Stomach smooth muscle (tissue), 2 donors: ENCODE results near the gene ELAC2.

ENCODE experiments used
- H3K27ac ChIP-seq: one replicate; pipeline ENCODE4 v1.7.0; 2013; ENCODE audit warnings: mild to moderate bottlenecking, low read length, inconsistent platforms
- H3K27me3 ChIP-seq, 2 donors: one replicate each; pipeline ENCODE4 v1.7.0; 2013; ENCODE audit warnings: low read length in 2 of 2; ENCODE audit not compliant: insufficient read depth in 2 of 2, control insufficient read depth in 1 of 2
- H3K36me3 ChIP-seq, 2 donors: one replicate each; pipeline ENCODE4 v1.7.0; 2013; ENCODE audit warnings: low read length in 2 of 2; ENCODE audit not compliant: control insufficient read depth in 2 of 2, insufficient read depth in 2 of 2
- H3K4me1 ChIP-seq: one replicate; pipeline ENCODE4 v1.7.0; 2013; ENCODE audit warnings: low read length; ENCODE audit not compliant: control insufficient read depth, insufficient read depth
- H3K4me3 ChIP-seq, 2 donors: one replicate each; pipeline ENCODE4 v1.7.0; 2013; ENCODE audit warnings: low read length in 2 of 2
- H3K9ac ChIP-seq, 2 donors: one replicate each; pipeline ENCODE4 v1.7.0; 2013; ENCODE audit warnings: low read length in 2 of 2, mild to moderate bottlenecking in 1 of 2
- H3K9me3 ChIP-seq, 2 donors: one replicate each; pipeline ENCODE4 v1.7.0; 2013; ENCODE audit warnings: low read length in 2 of 2; ENCODE audit not compliant: control insufficient read depth in 2 of 2
- donor health status: healthy.
- donor health status: Pancreatic carcinoma.

ELAC2 gene

DNA sequence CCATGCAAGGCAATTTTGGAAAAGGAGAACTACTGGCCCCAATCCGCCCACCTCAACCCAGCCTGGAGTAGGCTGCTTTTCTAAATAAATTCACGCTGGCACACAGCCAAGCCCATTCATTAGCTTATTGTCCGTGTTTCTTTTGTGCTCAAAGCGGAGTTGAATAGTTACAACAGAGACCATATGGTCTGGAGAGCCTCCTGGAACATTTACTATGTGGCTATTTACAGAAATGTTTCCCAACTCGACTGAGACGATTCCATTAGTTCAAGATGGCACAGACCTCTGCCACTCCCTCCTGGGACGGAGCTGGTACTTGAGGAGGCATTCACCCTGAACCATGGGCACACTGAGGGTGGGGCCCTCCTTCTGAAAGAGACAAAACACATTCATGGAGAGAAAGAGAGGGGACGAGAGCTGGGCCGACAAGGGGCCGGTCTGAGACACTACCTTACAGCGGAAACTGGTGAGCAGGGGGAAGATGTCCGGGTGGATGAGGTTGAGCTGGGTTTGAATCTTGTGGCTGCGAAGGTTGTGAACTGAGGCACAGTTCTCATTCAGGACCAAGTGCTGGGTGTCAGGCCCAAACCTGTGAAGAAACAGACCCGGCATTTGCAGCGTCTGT, 15.7 kb downstream of the ELAC2 start:
- H3K9ac ChIP-seq, result no peak overlapping the region
- no peak overlapping the region for H3K4me3 ChIP-seq
- no peaks in the 10 kb centered on the region for H3K27me3 ChIP-seq
- no peaks in the 10 kb centered on the region for H3K9me3 ChIP-seq
- peaks cover 64 to 70% of the 10 kb centered on the region in 2 donors for H3K36me3 ChIP-seq
- H3K4me1 ChIP-seq, result peaks cover 4% of the 10 kb centered on the region
- no peak overlapping the region for H3K27ac ChIP-seq

DNA sequence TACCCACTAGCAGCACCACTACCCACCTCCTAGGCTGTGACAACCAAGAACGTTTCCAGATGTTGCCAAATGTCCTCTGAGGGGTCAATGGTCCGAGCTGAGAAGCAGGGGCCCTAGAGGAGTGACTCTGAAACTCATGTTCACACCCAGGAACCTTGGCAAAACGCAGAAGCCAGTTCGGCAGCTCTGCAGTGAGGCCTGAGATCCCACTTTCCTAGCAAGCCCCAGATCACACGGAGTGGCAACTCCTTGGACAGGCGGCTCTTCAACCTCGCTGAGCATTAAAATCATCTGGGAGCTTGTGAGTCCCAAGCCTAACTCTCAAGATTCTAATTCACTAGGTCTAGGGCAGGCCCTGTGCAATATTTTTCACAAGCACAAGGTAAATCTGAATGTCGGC, 17.3 kb downstream of the ELAC2 start:
- Histone ChIP-seq H3K9ac (no peak overlapping the region), H3K27ac (no peak overlapping the region), H3K36me3 (peaks cover 76 to 82% of the 10 kb centered on the region in 2 donors), H3K27me3 (no peaks in the 10 kb centered on the region), H3K4me1 (peaks cover 4% of the 10 kb centered on the region), H3K9me3 (no peaks in the 10 kb centered on the region), H3K4me3 (no peak overlapping the region)

DNA sequence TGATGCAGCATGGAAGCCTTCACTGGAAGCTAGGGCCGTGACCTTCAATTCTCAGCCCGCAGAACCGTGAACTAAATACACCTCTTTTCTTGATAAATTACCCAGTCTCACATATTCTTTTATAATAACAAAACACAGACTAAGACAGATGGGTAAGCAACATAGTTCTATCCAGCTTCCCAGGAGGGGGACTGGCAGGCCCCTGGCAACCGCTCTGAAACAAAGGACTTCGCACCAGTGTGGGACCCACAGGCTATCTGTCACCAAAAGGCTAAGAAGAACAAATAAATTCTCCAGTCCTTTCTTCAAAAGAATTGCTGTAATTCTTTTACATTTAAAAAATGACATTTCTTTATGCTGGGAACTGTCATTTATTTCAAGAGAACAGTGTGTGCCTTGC, 19.0 kb downstream of the ELAC2 start:
- Histone ChIP-seq H3K36me3 (peaks cover 78 to 83% of the 10 kb centered on the region in 2 donors), H3K27me3 (no peaks in the 10 kb centered on the region), H3K27ac (no peak overlapping the region), H3K9ac (no peak overlapping the region), H3K4me1 (peaks cover 4% of the 10 kb centered on the region), H3K4me3 (no peak overlapping the region), H3K9me3 (no peaks in the 10 kb centered on the region)

DNA sequence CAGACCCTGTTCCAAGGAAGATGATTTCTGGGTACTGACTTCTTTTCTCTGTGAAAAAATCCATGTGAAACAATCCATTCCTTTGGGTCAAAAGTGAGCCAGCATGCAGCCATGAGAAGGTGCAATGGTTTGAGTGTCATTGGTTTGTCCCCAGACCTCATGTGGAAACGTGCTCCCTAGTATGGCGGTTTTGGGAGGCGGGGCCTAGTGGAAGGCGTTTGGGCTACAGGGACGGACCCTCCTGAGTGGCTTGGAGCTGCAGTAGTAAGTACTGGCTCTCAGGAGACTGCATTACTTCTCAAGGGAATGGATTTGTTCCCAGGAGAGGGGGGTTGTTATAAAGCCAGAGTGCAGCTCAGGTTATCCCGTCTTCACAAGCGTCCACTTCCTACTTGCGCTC, 19.4 kb downstream of the ELAC2 start:
- no peaks in the 10 kb centered on the region for H3K9me3 ChIP-seq
- no peak overlapping the region for H3K9ac ChIP-seq
- H3K4me3 ChIP-seq, result no peak overlapping the region
- no peak overlapping the region for H3K27ac ChIP-seq
- H3K36me3 ChIP-seq, result peaks cover 78 to 83% of the 10 kb centered on the region in 2 donors
- H3K4me1 ChIP-seq, result peaks cover 4% of the 10 kb centered on the region
- no peaks in the 10 kb centered on the region for H3K27me3 ChIP-seq

DNA sequence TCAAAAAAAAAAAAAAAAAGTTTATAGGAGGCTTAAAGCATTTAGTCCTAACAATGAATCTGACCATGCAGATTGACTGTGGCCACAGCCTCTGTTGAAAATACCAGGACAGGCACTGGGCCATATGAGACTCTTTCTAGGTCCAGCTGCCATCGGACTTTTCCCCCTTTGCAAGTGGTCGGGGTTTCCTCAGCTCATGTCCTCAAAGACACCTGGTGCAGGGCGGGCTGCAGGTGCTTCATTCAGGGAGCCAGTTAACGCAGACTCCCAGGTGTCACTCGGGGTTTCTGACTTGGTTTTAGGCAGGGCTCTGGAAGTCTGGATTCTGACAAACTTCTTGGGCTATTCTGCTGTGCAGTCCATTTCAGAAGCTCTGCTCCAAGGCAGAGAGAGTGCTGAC, 20.9 kb downstream of the ELAC2 start:
- no peaks in the 10 kb centered on the region for H3K9me3 ChIP-seq
- peaks cover 84 to 89% of the 10 kb centered on the region in 2 donors for H3K36me3 ChIP-seq
- H3K4me3 ChIP-seq, result no peak overlapping the region
- no peaks in the 10 kb centered on the region for H3K27me3 ChIP-seq
- no peak overlapping the region for H3K27ac ChIP-seq
- H3K4me1 ChIP-seq, result no peaks in the 10 kb centered on the region
- H3K9ac ChIP-seq, result no peak overlapping the region

DNA sequence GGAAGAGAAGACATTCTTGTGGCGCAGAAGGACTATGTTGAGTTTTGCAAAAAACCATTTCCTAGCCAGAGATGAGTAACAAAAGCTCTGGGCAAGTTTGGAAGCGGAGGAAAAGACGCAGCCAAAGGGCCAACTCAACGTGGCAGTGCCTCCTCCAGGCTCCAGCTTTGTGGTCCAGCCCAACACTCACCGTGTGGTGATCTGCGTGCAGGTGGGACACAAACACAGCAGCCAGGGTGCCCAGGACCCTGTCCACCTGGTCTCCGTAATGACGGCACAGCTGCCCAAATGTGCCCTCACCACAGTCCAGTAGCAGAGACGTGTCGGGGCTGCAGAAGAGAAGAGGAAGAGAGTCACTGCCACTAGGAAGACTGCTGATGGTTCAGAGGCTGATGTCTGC, 21.5 kb downstream of the ELAC2 start:
- H3K27me3 ChIP-seq, result no peaks in the 10 kb centered on the region

DNA sequence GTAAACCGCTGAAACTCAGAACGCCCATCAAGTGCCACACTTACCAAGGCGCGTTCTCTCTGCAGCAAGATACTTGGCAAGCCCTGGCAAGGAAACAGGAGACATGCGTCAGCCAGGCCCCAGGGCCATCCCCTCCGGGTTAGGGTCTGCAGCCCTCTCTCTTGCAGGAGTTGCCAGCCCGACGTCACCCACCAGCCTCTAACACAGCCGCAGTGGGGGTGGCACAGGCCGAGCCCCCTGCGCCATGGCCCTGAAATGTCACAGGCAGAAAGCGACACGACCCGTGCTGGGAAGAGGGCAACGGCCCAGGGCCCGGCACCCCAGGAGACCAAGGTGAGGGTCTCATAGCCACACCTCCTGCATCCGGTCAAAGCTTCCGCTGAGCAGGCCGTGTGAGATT, 21.9 kb downstream of the ELAC2 start:
- H3K9ac ChIP-seq, result no peak overlapping the region

More for the DNA sequence above, 21.5 kb downstream of the ELAC2 start:
- no peak overlapping the region for H3K9ac ChIP-seq
- no peaks in the 10 kb centered on the region for H3K4me1 ChIP-seq
- H3K4me3 ChIP-seq, result no peak overlapping the region
- H3K36me3 ChIP-seq, result peaks cover 86 to 93% of the 10 kb centered on the region in 2 donors
- no peaks in the 10 kb centered on the region for H3K9me3 ChIP-seq
- no peak overlapping the region for H3K27ac ChIP-seq

DNA sequence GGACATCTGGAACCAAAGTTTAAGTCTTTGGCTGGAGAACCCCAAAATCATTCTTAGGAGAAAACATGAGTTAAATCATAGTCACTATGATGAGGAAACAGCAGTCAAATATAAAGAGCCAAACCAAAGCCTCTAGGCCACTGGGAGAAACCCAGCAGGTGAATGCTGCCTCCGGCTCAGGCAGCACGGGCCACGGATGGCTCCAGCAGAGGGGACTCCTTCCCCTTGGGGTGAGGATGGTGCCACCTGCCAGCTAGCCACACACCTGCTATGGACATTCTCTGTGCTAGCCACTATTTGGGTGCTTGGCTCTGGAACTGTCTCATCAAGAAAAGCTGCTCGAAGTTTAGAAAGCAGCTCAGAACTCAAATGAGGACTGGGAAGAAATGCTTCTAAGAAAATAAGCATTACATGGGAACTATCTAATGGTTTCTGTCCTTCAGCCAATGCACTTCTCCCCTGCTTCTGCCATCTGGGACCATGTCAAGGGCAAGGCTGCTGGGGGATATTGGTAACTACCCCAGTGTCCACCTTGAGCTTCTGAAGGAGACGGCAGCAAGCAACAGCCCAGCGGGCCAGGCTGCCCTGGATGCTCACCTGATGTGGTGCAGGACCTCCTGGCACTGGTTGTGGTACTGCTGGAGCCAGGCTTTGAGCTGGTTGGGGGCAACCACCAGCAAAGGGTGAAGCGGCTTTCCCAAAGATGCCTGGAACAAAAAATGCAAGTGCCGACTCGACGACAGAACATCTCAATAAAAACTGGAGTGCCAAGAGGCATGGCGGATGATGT, 22.5 kb downstream of the ELAC2 start:
- no peak overlapping the region for H3K4me3 ChIP-seq
- H3K9me3 ChIP-seq, result no peaks in the 10 kb centered on the region
- H3K27me3 ChIP-seq, result no peaks in the 10 kb centered on the region
- no peak overlapping the region for H3K27ac ChIP-seq
- H3K36me3 ChIP-seq, result peaks cover 82 to 92% of the 10 kb centered on the region in 2 donors
- no peaks in the 10 kb centered on the region for H3K4me1 ChIP-seq
- H3K9ac ChIP-seq, result no peak overlapping the region

More for the DNA sequence above, 21.9 kb downstream of the ELAC2 start:
- H3K27ac ChIP-seq, result no peak overlapping the region
- no peaks in the 10 kb centered on the region for H3K4me1 ChIP-seq
- H3K9me3 ChIP-seq, result no peaks in the 10 kb centered on the region
- H3K36me3 ChIP-seq, result peaks cover 86 to 94% of the 10 kb centered on the region in 2 donors
- H3K4me3 ChIP-seq, result no peak overlapping the region
- no peaks in the 10 kb centered on the region for H3K27me3 ChIP-seq

DNA sequence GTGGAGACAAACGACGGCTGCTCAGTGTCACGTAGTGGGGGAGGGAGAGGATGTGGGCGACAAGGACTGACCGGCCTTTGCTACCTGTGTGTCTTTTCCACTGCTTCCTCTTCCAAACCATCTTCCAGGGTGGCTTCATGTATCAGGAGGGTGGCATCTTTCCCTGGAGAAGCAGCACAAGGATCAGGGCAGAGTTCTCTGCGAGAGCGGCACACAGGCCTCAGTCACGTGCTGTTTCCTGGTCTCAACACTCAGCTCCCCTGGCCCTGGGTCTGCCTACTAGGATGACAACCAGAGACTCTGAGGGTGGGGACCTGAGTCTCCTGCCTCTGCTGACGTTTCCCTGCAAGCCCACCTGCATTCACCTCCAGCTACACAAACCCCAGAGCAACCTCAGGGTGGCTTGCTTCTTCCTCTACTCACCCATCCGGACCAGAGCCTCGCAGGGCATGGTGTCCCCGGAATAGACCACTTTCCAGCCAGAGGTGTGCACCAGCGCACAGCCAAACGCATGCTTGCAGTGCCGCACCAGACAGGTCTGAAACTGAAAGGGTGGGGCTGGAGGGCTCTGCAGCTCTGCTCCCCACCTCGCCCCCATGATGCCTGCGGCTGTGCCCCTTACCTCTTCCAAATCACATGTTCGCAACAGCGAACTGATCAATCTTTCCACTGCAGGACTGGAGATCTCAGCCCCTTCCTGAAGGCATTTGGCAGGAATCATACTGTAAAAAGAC, 23.3 kb downstream of the ELAC2 start:
- H3K4me1 ChIP-seq, result no peaks in the 10 kb centered on the region
- H3K36me3 ChIP-seq, result peaks cover 78 to 91% of the 10 kb centered on the region in 2 donors
- no peak overlapping the region for H3K27ac ChIP-seq
- no peak overlapping the region for H3K9ac ChIP-seq
- no peak overlapping the region for H3K4me3 ChIP-seq
- no peaks in the 10 kb centered on the region for H3K9me3 ChIP-seq
- H3K27me3 ChIP-seq, result no peaks in the 10 kb centered on the region

DNA sequence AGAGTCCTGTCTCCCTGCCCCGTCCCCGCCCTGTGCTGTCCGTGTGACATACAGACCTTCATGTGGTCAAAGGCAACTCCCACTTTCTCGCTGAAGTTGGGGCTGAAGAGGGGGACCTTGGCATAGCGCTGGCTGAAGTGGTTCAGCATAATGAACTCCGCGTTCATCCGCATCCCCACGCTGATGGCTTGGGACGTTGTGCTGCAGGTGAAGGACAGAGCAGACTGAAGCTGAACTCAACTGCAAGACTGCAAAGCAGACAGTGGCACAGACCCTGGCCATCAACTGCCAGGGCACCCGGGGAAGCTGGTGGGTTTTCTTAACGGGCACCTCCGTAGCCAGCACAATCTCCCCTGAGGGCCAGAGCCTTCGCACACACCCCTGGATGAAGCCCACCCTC, 24.2 kb downstream of the ELAC2 start:
- Histone ChIP-seq H3K9ac (no peak overlapping the region), H3K4me3 (no peak overlapping the region), H3K9me3 (no peaks in the 10 kb centered on the region), H3K4me1 (no peaks in the 10 kb centered on the region), H3K27ac (no peak overlapping the region), H3K36me3 (peaks cover 71 to 83% of the 10 kb centered on the region in 2 donors), H3K27me3 (no peaks in the 10 kb centered on the region)
